A375 (cell line): ENCODE data around the gene SETD4. TPM values are rescaled to one million over a fixed set of nuclear protein-coding genes. Genes with fewer than 3 reads are reported as not detected.

Experiments
- small RNA-seq: library from RNA; depleted of rRNA; stranded (forward); fragments of <200 nt; gene quantifications from one replicate; pipeline ENCODE3, GENCODE V24; 2014
- total RNA-seq: library from RNA; depleted of rRNA; stranded (reverse); fragments of >200 nt; shearing (Covaris generic); gene quantifications from 2 replicates; pipeline ENCODE4 v1.2.3, GENCODE V29; 2014; rRNA removed

The SETD4 gene, protein sequence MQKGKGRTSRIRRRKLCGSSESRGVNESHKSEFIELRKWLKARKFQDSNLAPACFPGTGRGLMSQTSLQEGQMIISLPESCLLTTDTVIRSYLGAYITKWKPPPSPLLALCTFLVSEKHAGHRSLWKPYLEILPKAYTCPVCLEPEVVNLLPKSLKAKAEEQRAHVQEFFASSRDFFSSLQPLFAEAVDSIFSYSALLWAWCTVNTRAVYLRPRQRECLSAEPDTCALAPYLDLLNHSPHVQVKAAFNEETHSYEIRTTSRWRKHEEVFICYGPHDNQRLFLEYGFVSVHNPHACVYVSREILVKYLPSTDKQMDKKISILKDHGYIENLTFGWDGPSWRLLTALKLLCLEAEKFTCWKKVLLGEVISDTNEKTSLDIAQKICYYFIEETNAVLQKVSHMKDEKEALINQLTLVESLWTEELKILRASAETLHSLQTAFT
- total RNA-seq, result 9.6 TPM in 2 replicates

DNA sequence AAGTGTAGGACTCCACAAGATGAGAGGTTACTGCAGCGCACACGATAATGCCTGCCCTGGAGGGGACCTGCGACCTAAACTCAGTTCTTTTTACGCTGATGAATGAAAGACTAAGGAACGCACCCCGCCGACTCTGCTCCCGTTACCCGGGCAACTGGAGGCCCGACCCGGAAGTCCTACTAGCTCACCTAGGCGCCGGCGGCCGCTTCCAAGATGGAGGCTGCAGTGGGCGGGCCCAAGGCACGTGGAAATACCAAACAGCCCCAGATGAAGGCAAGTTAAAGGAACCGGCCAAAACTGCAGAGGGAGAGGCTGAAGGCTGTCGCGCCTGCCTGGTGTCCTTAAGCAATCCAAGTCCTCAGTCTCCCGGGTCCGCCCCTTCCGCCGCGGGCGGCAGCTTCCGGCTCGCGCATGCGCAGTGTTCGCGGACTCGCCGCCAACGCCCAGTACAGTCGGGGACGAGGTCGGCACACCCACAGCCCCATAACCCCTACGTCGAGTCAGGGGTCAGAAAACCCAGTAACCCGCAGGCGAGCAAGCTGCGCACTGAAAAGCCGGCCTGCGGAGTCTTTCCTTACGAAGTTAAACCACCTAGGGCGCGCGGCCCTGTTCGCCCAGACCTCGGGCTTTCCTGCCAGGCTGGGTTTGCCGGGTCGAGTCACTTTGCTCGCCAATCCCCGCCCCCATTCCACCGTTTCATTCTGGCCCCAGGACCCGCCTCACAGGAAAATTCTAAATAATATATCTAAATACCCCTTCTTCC lies at the start of gene SETD4:
SETD4 (minus strand) TSS at position 368 of the 763 bp plus-strand sequence. CDS start 1,638 bp downstream, outside the sequence.

DNA sequence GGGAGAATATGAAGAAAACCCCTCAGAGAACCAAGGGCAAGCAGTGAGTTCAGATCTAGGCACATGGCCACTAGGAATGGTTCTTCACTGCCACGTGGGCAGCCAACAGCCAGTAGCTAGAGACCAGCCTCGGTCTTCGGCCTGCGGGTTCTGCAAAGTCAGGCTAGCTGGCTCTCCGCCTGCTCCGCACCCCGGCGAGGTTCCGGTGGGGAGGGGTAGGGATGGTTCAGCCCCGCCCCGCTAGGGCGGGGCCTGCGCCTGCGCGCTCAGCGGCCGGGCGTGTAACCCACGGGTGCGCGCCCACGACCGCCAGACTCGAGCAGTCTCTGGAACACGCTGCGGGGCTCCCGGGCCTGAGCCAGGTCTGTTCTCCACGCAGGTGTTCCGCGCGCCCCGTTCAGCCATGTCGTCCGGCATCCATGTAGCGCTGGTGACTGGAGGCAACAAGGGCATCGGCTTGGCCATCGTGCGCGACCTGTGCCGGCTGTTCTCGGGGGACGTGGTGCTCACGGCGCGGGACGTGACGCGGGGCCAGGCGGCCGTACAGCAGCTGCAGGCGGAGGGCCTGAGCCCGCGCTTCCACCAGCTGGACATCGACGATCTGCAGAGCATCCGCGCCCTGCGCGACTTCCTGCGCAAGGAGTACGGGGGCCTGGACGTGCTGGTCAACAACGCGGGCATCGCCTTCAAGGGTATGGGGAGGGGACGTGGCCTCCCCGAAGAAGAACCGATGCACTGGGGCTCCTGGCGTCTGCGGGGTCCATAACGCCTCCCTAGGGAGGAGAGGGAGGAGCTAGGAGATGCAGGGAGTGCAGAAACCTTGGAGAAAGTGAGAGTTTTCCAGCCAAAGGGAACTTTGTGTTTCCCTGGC lies 9.6 kb upstream of the SETD4 start, which contains the start of gene CBR1:
CBR1 (plus strand) TSS at position 312 of the 871 bp plus-strand sequence; CDS start at position 404, 92 bp downstream.

Small RNA genes lying within 50 kb of the gene (small RNA-seq; reads per million reads assigned to genes)
- not detected for gene RNU6-992P

Other genes with a start within 250 kb of the SETD4 start
- gene CBR1, start 9.5 kb upstream of the SETD4 start, total RNA-seq, result 103 and 104 TPM in 2 replicates
- gene CBR3, start 74.6 kb upstream of the SETD4 start, total RNA-seq, result 17.4 and 17.8 TPM in 2 replicates
- gene DOP1B, start 96.3 kb upstream of the SETD4 start, total RNA-seq, result 1.0 and 2.4 TPM in 2 replicates